ENCODE results near the gene NPHP3. TPM values are rescaled to one million over a fixed set of nuclear protein-coding genes. Genes with fewer than 3 reads are reported as not detected.

NPHP3 gene
- total RNA-seq, 2 experiments from 2014 or later: 15.2 to 16.9 TPM

DNA sequence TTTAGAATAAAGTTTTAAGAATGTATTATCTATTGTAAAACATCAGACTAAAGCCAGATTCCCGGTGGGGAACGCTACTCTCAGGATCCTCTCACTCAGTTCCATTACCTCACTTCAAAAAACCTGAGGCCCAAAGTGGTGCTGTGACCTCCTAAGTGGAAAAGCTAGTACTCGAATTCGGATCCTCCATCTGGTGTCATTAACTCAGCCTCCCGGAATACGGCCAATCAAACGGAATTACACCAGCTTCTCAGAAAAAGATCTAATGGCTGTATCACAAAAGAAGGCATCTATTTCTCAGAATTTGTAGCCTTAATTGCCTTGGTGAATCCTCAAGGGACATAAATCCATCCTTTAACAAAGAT lies 63.2 kb downstream of the NPHP3 start:
- DNase-seq (no peak), ATAC-seq (no peak)
- CTCF ChIA-PET: interaction anchor here (0.5 to 3.9 kb wide), 9 partner anchors 9 to 752 kb away, joined by 3 to 20 read pairs (median 4); no protein-coding TSS in a partner anchor
- Mint-ChIP-seq H3K4me3 (peak overlapping the region; percentile 95), H3K27me3 (ENCODE audit: low read depth) (no peaks in the 10 kb centered on the region), H3K36me3 (ENCODE audit: low read depth) (peaks cover 9% of the 10 kb centered on the region), H3K27ac (peak overlapping the region; percentile 99), H3K4me1 (ENCODE audit: low read depth) (peaks cover 35% of the 10 kb centered on the region), H3K9me3 (ENCODE audit: insufficient read depth) (no peaks in the 10 kb centered on the region)
- POLR2A ChIA-PET: interaction anchor here (0.9 kb wide), 1 partner anchor 241 kb away, joined by 4 read pairs; the partner anchor contains the start of gene DNAJC13

DNA sequence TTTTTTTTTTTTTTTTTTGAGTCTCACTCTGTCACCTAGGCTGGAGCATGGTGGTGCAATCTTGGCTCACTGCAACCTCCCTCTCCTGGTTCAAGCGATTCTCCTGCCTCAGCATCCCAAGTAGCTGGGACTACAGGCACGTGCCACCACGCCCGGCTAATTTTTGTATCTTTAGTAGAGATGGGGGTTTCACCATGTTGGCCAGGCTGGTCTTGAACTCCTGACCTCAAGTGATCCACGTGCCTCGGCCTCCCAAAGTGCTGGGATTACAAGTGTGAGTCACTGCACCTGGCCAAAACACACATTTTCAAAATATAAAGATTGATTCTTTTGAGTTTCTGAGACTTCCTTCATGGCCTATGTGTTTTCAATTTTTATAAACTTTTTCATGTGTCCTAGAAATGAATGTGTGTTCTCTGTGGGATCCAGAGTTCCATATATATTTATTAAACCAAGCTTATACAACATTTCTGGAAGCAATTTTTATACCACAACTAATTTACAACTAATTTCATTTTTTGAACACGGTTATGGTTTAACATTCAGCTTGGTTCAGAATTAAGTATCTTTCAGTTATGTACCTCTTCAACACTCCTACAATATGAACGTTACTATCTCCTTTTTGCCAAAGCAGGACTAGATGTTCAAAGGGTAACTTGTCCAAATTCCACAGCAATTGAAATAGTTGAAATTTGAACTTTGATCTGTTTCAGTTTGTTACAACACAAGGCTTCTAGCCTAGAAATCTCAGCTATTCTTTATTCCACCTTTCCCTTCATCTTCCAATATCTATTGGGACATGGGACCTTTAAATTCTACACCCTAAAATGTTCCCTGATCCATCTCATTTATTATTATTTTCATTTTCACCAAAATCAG lies 64.1 kb downstream of the NPHP3 start:
- H3K36me3 Mint-ChIP-seq (ENCODE audit: low read depth): peaks cover 4% of the 10 kb centered on the region
- H3K27ac Mint-ChIP-seq: no peak overlapping the region
- no peaks in the 10 kb centered on the region for H3K9me3 Mint-ChIP-seq (ENCODE audit: insufficient read depth)
- peak overlapping the region; percentile 95 for H3K4me3 Mint-ChIP-seq
- no peaks in the 10 kb centered on the region for H3K27me3 Mint-ChIP-seq (ENCODE audit: low read depth)
- ChIA-PET POLR2A (interaction anchor here (0.6 kb wide), 2 partner anchors 160 to 1143 kb away, joined by 3 read pairs; no protein-coding TSS in a partner anchor), CTCF (interaction anchor here (0.6 to 3.9 kb wide), 7 partner anchors 16 to 753 kb away, joined by 3 to 20 read pairs (median 4); no protein-coding TSS in a partner anchor)
- DNase-seq (no peak), ATAC-seq (no peak)
- peaks cover 26% of the 10 kb centered on the region for H3K4me1 Mint-ChIP-seq (ENCODE audit: low read depth)

DNA sequence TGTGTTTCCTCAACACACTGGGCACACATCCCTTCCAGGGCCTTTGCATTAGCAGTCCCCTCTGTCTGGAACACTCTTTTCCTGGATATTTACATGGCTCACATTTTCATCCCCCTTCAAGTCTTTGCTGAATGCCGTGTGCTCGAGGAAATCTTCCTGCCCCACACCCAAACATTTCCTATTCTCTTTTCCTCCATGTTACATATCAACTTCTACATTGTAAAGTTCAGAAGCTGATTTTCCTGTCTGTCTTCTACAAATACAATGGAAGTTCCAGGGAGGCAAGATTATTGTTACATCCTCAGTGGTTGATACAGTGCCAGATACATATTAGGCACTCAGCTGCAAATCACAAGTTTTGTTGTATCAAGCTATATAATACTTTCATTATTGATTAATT lies 66.7 kb downstream of the NPHP3 start:
- no peak for ATAC-seq
- POLR2A ChIA-PET: interaction anchor here (0.5 kb wide), 1 partner anchor 9 kb away, joined by 3 read pairs; no protein-coding TSS in a partner anchor
- peaks cover 15% of the 10 kb centered on the region for H3K4me1 Mint-ChIP-seq (ENCODE audit: low read depth)
- DNase-seq: no peak
- H3K9me3 Mint-ChIP-seq (ENCODE audit: insufficient read depth): no peaks in the 10 kb centered on the region
- CTCF ChIA-PET: interaction anchor here (1.5 to 3.9 kb wide), 2 partner anchors 13 to 119 kb away, joined by 4 to 20 read pairs; no protein-coding TSS in a partner anchor
- H3K27ac Mint-ChIP-seq: no peak overlapping the region
- no peaks in the 10 kb centered on the region for H3K36me3 Mint-ChIP-seq (ENCODE audit: low read depth)
- H3K27me3 Mint-ChIP-seq (ENCODE audit: low read depth): no peaks in the 10 kb centered on the region
- H3K4me3 Mint-ChIP-seq: no peak overlapping the region

DNA sequence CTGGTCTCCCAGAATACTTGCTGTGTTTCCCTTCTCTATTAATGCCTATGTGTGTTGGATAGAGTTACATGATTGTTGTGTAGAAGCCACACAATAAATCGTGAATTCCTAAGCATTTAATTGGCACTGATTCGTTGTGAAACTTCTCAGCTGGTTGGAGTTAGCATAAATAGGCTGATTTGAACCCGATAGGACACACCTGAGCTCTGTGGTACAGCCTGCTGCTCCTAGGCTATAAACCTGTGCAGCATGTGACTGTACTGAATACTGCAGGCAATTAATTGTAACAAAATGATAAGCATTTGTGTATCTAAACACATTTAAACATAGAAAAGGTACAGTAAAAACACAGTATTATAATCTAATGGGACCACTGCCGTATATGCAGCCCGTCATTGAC lies 67.5 kb downstream of the NPHP3 start:
- Mint-ChIP-seq H3K9me3 (ENCODE audit: insufficient read depth) (no peaks in the 10 kb centered on the region), H3K27me3 (ENCODE audit: low read depth) (no peaks in the 10 kb centered on the region), H3K36me3 (ENCODE audit: low read depth) (no peaks in the 10 kb centered on the region), H3K4me3 (no peak overlapping the region), H3K4me1 (ENCODE audit: low read depth) (peaks cover 15% of the 10 kb centered on the region), H3K27ac (no peak overlapping the region)
- ATAC-seq (no peak), DNase-seq (no peak)
- ChIA-PET POLR2A (no interaction called here), CTCF (interaction anchor here (1.1 kb wide), 1 partner anchor 12 kb away, joined by 3 read pairs; no protein-coding TSS in a partner anchor)

DNA sequence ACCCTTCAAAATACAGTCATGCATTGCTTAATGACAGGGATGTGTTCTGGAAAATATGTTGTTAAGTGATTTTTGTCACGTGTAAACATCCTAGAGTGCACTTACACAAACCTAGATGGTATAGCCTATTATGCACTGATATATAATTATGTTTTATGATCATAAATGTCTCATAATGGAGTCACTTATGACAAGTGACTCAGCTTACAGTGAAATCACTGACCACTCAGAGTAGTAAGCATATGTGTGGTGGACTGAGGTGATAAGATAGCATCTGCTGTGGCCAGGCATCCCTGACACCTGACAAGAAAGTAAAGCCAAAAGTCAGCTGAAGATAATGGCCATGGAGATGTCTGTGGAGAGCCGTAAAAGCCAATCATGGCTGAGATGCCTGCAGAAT lies 68.0 kb downstream of the NPHP3 start:
- Mint-ChIP-seq H3K27ac (no peak overlapping the region), H3K4me3 (no peak overlapping the region), H3K9me3 (ENCODE audit: insufficient read depth) (no peaks in the 10 kb centered on the region), H3K4me1 (ENCODE audit: low read depth) (peaks cover 13% of the 10 kb centered on the region), H3K27me3 (ENCODE audit: low read depth) (no peaks in the 10 kb centered on the region), H3K36me3 (ENCODE audit: low read depth) (no peaks in the 10 kb centered on the region)
- ATAC-seq (no peak), DNase-seq (no peak)
- CTCF ChIA-PET: interaction anchor here (1.1 to 1.7 kb wide), 2 partner anchors 11 to 118 kb away, joined by 3 to 9 read pairs; no protein-coding TSS in a partner anchor
- POLR2A ChIA-PET: no interaction called here

DNA sequence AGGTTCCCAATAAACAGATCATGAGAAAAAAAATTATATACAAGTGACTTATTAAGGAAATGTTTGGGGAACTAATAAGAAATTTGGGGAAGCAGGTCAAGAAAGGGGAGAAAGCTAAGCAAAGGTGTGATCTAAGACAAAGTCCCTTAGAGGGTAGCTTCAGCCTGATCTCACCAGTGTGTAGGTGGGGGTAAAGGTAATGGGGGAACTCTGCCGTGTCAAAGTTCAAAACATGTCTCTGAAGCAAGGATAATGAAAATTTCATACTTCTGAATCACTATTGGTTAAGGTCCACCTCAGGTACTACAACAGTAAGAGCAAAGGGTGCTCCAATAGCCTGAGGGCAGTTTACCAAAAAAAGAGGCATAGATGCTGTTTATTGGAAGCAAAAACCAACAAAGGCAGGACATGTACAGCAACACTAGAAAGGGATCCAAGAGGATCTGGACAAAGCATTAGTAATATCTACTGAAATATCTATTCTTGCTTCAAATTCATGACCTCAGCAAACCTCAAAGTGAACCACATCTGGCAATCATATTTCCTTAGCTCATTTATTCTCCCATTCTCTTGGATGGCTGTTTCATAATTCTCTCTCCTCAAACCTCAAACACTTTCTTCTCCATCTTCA lies 69.5 kb downstream of the NPHP3 start:
- CTCF ChIA-PET: interaction anchor here (0.8 to 1.7 kb wide), 3 partner anchors 10 to 117 kb away, joined by 3 to 9 read pairs (median 8); no protein-coding TSS in a partner anchor
- POLR2A ChIA-PET: no interaction called here
- Mint-ChIP-seq H3K4me3 (no peak overlapping the region), H3K36me3 (ENCODE audit: low read depth) (no peaks in the 10 kb centered on the region), H3K9me3 (ENCODE audit: insufficient read depth) (no peaks in the 10 kb centered on the region), H3K4me1 (ENCODE audit: low read depth) (peaks cover 3% of the 10 kb centered on the region), H3K27me3 (ENCODE audit: low read depth) (no peaks in the 10 kb centered on the region), H3K27ac (no peak overlapping the region)
- DNase-seq (no peak), ATAC-seq (no peak)

DNA sequence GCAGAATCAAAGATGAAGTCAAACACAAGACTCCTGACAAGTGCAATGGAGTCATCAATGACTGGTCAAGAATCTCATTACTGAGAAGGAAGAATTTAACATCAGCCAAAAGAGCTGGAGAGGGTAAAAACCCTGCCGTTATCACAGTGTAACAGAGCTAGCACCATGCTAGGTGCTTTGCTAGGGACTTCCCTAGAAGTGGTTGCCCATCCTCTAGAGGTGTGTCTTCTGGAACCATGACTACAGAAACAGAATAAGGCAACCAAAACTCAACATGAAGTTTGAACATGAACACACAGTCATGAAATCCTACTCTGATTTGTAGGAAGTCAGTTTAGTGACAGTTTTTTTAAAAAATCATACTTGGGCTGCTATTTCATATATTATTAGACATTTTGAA lies 72.1 kb downstream of the NPHP3 start:
- Mint-ChIP-seq H3K36me3 (ENCODE audit: low read depth) (no peaks in the 10 kb centered on the region), H3K27me3 (ENCODE audit: low read depth) (no peaks in the 10 kb centered on the region), H3K9me3 (ENCODE audit: insufficient read depth) (no peaks in the 10 kb centered on the region), H3K4me3 (no peak overlapping the region), H3K27ac (no peak overlapping the region), H3K4me1 (ENCODE audit: low read depth) (no peaks in the 10 kb centered on the region)
- DNase-seq: no peak
- no peak for ATAC-seq
- ChIA-PET CTCF (interaction anchor here (1.2 kb wide), 1 partner anchor 114 kb away, joined by 3 read pairs; no protein-coding TSS in a partner anchor), POLR2A (no interaction called here)

DNA sequence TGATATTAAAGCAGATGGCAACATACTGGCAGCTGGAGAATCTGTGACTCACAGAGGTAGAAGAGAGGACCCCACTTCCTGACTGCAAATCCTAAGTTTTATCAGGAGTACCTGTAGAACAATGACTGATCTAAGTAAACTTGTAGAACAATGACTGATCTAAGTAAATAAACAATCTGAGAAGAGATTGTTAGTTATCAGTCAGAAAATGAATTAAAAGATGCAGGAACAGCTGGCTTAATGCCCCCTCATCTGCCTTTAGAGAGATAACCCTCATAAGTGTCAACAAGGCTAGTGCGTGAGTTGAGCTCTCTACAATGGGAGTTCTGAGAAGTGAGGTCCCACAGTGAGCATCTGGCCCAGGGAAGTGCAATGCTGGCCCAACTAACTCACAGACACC lies 77.2 kb downstream of the NPHP3 start:
- H3K4me1 Mint-ChIP-seq (ENCODE audit: low read depth): peaks cover 10% of the 10 kb centered on the region
- H3K9me3 Mint-ChIP-seq (ENCODE audit: insufficient read depth): no peaks in the 10 kb centered on the region
- no peaks in the 10 kb centered on the region for H3K36me3 Mint-ChIP-seq (ENCODE audit: low read depth)
- ATAC-seq (no peak), DNase-seq (no peak)
- H3K4me3 Mint-ChIP-seq: no peak overlapping the region
- POLR2A ChIA-PET: interaction anchor here (0.6 kb wide), 1 partner anchor 103 kb away, joined by 3 read pairs; no protein-coding TSS in a partner anchor
- no peak overlapping the region for H3K27ac Mint-ChIP-seq
- CTCF ChIA-PET: interaction anchor here (0.7 to 1.1 kb wide), 2 partner anchors 19 to 109 kb away, joined by 6 read pairs; no protein-coding TSS in a partner anchor
- no peaks in the 10 kb centered on the region for H3K27me3 Mint-ChIP-seq (ENCODE audit: low read depth)

DNA sequence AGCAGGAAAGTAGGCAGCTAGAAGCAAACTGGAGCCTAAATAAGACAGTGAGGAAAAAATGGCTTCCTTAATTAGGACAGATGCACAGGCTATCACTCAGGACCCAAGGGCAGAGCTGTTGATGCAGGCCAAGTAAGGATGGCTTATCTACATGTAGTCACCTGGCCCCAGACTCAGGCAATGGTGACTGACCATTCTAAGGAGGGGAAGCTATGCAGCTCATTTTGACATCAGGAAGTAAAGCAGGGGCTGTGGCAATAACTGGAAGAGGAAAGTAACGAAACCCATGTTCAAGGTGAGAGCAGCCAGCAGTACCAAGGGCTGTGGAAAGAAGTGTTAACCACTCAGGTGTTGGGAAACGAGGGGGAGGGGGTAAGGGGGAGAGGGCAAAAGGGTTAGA lies 78.8 kb downstream of the NPHP3 start:
- POLR2A ChIA-PET: interaction anchor here (0.6 to 1.3 kb wide), 2 partner anchors 226 to 251 kb away, joined by 3 to 5 read pairs; partner anchors contain the start of gene DNAJC13
- CTCF ChIA-PET: interaction anchor here (0.6 to 6.5 kb wide), 17 partner anchors 10 to 301 kb away, joined by 3 to 204 read pairs (median 5); partner anchors contain the start of genes ACAD11 and UBA5
- Mint-ChIP-seq H3K4me1 (ENCODE audit: low read depth) (peaks cover 10% of the 10 kb centered on the region), H3K27me3 (ENCODE audit: low read depth) (no peaks in the 10 kb centered on the region), H3K9me3 (ENCODE audit: insufficient read depth) (no peaks in the 10 kb centered on the region), H3K27ac (peak overlapping the region; percentile 4), H3K4me3 (no peak overlapping the region), H3K36me3 (ENCODE audit: low read depth) (no peaks in the 10 kb centered on the region)
- no peak for ATAC-seq
- DNase-seq: no peak

DNA sequence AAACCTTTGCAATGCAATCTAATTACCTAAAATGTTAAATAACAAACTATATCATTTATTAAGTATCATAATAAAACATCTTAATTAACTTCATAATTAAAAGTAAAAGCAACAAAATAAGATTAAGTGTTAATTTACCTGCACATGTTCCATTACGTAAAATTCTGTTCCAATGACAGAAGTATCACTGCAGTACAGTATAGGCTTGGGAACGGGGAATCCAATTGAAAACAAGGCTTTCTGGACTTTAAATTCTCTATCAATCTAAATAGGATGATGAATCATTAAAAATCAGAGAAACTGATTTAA lies 79.7 kb downstream of the NPHP3 start:
- H3K9me3 Mint-ChIP-seq (ENCODE audit: insufficient read depth): no peaks in the 10 kb centered on the region
- H3K27ac Mint-ChIP-seq: no peak overlapping the region
- H3K36me3 Mint-ChIP-seq (ENCODE audit: low read depth): no peaks in the 10 kb centered on the region
- H3K4me1 Mint-ChIP-seq (ENCODE audit: low read depth): peaks cover 10% of the 10 kb centered on the region
- no peaks in the 10 kb centered on the region for H3K27me3 Mint-ChIP-seq (ENCODE audit: low read depth)
- DNase-seq: no peak
- CTCF ChIA-PET: interaction anchor here (0.9 to 6.5 kb wide), 13 partner anchors 11 to 291 kb away, joined by 3 to 204 read pairs (median 7); partner anchors contain the start of genes ACAD11 and UBA5
- H3K4me3 Mint-ChIP-seq: no peak overlapping the region
- POLR2A ChIA-PET: interaction anchor here (1.3 kb wide), 1 partner anchor 226 kb away, joined by 5 read pairs; the partner anchor contains the start of gene DNAJC13
- ATAC-seq: no peak

DNA sequence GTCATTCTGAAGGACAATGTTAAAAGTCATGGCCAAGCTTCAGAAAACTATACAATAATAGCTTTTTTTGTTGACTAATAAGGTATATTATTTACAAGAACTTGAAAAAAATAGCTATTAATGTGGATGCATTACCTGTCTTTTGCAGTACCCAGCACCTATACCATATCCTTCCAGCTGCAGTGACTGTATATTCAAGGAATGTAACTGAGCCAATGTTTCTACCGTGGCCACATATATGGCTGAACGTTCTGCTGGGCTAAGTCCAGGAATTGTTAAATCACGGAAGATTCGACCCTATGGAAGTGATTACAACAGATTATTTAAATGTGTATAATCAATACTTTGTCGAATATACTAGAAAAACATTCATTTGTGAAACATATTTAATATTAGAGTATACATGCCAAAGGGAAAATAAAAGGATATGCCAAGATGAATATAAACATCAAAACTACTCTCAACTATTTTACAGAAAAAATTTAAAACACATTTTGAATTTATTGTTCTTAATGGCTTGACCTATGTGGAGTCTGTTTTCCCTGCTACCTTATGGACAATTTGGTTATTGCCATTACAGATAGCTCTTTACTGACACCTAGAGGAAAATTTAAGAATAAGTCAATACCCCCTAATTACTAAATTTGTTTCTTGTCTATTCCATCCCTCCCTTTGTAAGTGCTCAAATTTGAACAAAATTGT lies 80.2 kb downstream of the NPHP3 start:
- ChIA-PET POLR2A (no interaction called here), CTCF (interaction anchor here (0.9 to 6.5 kb wide), 14 partner anchors 11 to 291 kb away, joined by 3 to 204 read pairs (median 6); partner anchors contain the start of genes ACAD11 and UBA5)
- Mint-ChIP-seq H3K4me3 (no peak overlapping the region), H3K36me3 (ENCODE audit: low read depth) (no peaks in the 10 kb centered on the region), H3K27ac (no peak overlapping the region), H3K27me3 (ENCODE audit: low read depth) (no peaks in the 10 kb centered on the region), H3K9me3 (ENCODE audit: insufficient read depth) (no peaks in the 10 kb centered on the region), H3K4me1 (ENCODE audit: low read depth) (peaks cover 10% of the 10 kb centered on the region)
- peak; percentile 42 for ATAC-seq
- DNase-seq: no peak
